ENCODE data around the gene ZP1.

The ZP1 gene

GRCh38 chr11:60880643-60881282 is 13.4 kb downstream of the ZP1 start (continued):
- no peak for TF ChIP-seq ZNF664 (tag by site-specific recombination; IDR thresholded peaks at IDR 0.05)
- no peak for TF ChIP-seq ZNF621 (tag by site-specific recombination; IDR thresholded peaks at IDR 0.05)
- TF ChIP-seq ZNF416 (tag by site-specific recombination; IDR thresholded peaks at IDR 0.05): no peak
- TF ChIP-seq ZNF366 (tag by site-specific recombination; conservative IDR thresholded peaks at IDR 0.05): no peak
- TF ChIP-seq ZNF174 (tag by site-specific recombination; IDR thresholded peaks at IDR 0.05): no peak
- no peak for TF ChIP-seq HOXD13 (CRISPR knock-in tag; IDR thresholded peaks at IDR 0.05; ENCODE audit: borderline replicate concordance)

GRCh38 chr11:60887556-60887955 is 20.2 kb downstream of the ZP1 start:
- POLR2A ChIA-PET: interaction anchor here (1.0 to 1.7 kb wide), 4 partner anchors 18 to 112 kb away, joined by 3 to 6 read pairs (median 5); partner anchors contain the start of gene PRPF19
- Histone ChIP-seq H3K36me3 (ENCODE audit: control insufficient read depth in 2 of 2, insufficient read depth in 1 of 2, low read length in 2 of 2) (peaks cover 0 to 42% of the 10 kb centered on the region in 2 experiments; a peak in 1 of 3 replicates), H3K4me1 (ENCODE audit: control insufficient read depth, insufficient read depth, low read length) (no peaks in the 10 kb centered on the region), H3K9me3 (ENCODE audit: control insufficient read depth, insufficient read depth, low read depth, low read length) (no peaks in the 10 kb centered on the region), H3K4me3 (ENCODE audit: low read depth, low read length) (no peak overlapping the region), H3K27ac (ENCODE audit: extremely low read depth, low read depth, low read length) (no peak overlapping the region)
- CTCF ChIA-PET: interaction anchor here (0.6 to 4.4 kb wide), 22 partner anchors 9 to 1060 kb away, joined by 3 to 95 read pairs (median 4); partner anchors contain the start of gene PTGDR2
- 0 out of 2 replicates have a peak, but pooled peaks have one; percentile 45 for TF ChIP-seq ZNF600 (tag by site-specific recombination; IDR thresholded peaks at IDR 0.05)
- TF ChIP-seq, protein P1, sequence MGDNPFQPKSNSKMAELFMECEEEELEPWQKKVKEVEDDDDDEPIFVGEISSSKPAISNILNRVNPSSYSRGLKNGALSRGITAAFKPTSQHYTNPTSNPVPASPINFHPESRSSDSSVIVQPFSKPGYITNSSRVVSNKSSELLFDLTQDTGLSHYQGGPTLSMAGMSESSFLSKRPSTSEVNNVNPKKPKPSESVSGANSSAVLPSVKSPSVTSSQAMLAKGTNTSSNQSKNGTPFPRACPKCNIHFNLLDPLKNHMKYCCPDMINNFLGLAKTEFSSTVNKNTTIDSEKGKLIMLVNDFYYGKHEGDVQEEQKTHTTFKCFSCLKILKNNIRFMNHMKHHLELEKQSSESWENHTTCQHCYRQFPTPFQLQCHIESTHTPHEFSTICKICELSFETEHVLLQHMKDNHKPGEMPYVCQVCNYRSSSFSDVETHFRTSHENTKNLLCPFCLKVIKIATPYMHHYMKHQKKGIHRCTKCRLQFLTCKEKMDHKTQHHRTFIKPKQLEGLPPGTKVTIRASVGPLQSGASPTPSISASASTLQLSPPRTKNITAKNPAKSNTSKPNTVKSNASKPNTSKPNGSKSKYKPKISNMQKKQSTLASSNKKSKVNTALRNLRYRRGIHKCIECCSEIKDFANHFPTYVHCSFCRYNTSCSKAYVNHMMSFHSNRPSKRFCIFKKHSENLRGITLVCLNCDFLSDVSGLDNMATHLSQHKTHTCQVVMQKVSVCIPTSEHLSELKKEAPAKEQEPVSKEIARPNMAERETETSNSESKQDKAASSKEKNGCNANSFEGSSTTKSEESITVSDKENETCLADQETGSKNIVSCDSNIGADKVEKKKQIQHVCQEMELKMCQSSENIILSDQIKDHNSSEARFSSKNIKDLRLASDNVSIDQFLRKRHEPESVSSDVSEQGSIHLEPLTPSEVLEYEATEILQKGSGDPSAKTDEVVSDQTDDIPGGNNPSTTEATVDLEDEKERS (tag by site-specific recombination; IDR thresholded peaks at IDR 0.05): no peak
- no peak for TF ChIP-seq ZNF292 (tag by site-specific recombination; IDR thresholded peaks at IDR 0.05; ENCODE audit: borderline replicate concordance, low read depth)
- TF ChIP-seq, protein P2, sequence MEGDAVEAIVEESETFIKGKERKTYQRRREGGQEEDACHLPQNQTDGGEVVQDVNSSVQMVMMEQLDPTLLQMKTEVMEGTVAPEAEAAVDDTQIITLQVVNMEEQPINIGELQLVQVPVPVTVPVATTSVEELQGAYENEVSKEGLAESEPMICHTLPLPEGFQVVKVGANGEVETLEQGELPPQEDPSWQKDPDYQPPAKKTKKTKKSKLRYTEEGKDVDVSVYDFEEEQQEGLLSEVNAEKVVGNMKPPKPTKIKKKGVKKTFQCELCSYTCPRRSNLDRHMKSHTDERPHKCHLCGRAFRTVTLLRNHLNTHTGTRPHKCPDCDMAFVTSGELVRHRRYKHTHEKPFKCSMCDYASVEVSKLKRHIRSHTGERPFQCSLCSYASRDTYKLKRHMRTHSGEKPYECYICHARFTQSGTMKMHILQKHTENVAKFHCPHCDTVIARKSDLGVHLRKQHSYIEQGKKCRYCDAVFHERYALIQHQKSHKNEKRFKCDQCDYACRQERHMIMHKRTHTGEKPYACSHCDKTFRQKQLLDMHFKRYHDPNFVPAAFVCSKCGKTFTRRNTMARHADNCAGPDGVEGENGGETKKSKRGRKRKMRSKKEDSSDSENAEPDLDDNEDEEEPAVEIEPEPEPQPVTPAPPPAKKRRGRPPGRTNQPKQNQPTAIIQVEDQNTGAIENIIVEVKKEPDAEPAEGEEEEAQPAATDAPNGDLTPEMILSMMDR (tag by site-specific recombination; IDR thresholded peaks at IDR 0.05): 0 out of 2 replicates have a peak, but pooled peaks have one; percentile 8
- TF ChIP-seq ZNF202 (tag by site-specific recombination; IDR thresholded peaks at IDR 0.05; ENCODE audit: borderline replicate concordance): no peak

GRCh38 chr11:60889869-60890311 is 22.5 kb downstream of the ZP1 start:
- H3K27ac ChIP-seq (ENCODE audit: extremely low read depth, low read depth, low read length): no peak overlapping the region
- POLR2A ChIA-PET: interaction anchor here (0.9 kb wide), 1 partner anchor 11 kb away, joined by 3 read pairs; no protein-coding TSS in a partner anchor
- H3K9me3 ChIP-seq (ENCODE audit: control insufficient read depth, insufficient read depth, low read depth, low read length): no peaks in the 10 kb centered on the region
- H3K4me1 ChIP-seq (ENCODE audit: control insufficient read depth, insufficient read depth, low read length): no peaks in the 10 kb centered on the region
- TF ChIP-seq ZNF549 (tag by site-specific recombination; IDR thresholded peaks at IDR 0.05) (no peak), ZNF600 (tag by site-specific recombination; IDR thresholded peaks at IDR 0.05) (0 out of 2 replicates have a peak, but pooled peaks have one; percentile 14), ZNF580 (tag by site-specific recombination; IDR thresholded peaks at IDR 0.05) (no peak)
- peaks cover 11 to 66% of the 10 kb centered on the region in 2 experiments; a peak in 2 of 3 replicates for H3K36me3 ChIP-seq (ENCODE audit: control insufficient read depth in 2 of 2, insufficient read depth in 1 of 2, low read length in 2 of 2)
- CTCF ChIA-PET: interaction anchor here (0.7 to 4.4 kb wide), 6 partner anchors 9 to 496 kb away, joined by 3 to 95 read pairs (median 4); no protein-coding TSS in a partner anchor
- H3K4me3 ChIP-seq (ENCODE audit: low read depth, low read length): no peak overlapping the region

All from HEK293 (cell line).